HG02571 (cell line): ENCODE results near the gene FAM204A.

Experiments used
- ATAC-seq: cut with Tn5 transposase; IDR thresholded peaks from one replicate; pipeline ENCODE4 v1.9.1; 2021; ENCODE audit warnings: mild to moderate bottlenecking, moderate library complexity; ENCODE audit not compliant: unreplicated experiment

Gene FAM204A

DNA sequence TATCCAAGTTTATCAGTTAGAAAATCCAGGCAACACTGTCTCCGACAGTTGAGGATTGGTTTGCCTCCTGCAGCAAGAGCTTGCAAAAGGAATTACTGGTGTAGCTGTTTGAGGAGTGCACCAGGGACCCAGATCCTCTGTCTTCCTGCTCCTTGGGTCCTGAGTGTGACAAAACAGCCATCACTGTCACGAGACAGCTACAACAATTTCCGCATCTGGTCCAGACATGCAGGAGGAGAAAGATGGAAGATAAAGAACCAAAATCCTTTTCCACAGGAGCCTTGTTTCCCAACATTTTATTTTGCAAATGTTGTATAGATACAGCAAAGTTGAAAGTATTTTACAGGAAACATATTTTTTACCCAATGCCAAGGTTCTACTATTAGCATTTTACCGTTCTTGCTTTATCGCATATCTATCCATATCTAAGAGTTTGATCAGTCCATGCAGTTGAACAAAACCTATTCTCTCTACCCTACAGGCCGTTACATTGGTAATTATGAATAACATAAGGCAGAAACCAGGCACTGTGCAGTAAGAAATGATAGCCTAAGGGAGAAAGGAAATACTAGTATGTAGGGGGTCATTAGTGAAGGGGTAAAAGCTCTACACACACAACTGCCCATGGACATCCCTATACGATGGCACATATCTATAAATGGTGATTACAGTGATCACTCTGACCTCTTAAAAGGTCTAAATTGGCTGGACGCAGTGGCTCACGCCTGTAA is 54.9 kb downstream of the FAM204A start:
- ATAC-seq = no peak

DNA sequence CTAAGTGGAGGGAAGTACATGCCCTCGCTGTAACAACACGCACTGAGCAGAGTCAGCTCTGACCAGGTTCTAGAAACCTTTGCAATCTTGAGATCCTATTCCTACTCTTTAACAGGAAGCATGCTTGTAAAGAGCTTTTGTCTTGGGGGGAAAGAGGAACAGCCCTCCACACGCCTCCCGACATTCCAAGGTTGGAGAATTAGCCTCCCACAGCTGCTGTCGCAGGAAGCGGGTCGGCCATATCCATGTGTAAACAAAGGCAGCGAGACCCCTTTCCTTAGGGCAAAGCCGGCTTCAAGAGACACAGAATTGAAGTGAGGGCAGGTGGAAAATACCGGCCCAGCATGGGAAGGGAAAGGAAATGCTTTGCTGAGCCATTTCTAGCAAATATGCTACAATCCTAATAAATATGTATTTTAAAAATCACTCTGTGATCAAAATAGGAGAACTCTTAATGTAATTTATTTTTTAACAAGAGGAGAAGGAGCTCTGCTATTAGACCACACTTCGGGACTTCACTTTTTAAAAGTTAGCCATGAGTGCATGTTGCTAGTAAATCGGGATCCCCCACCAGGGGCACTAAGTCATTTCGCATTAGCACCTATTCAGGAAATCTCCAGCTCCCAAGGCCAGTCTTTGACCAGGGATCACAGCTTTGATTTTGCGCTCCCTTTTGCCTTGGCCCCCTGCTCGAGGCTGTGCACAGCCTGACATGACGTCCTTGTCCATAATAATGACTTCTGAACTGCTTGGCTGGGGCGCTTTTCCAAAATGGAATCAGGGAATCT is 55.9 kb downstream of the FAM204A start:
- ATAC-seq = no peak

DNA sequence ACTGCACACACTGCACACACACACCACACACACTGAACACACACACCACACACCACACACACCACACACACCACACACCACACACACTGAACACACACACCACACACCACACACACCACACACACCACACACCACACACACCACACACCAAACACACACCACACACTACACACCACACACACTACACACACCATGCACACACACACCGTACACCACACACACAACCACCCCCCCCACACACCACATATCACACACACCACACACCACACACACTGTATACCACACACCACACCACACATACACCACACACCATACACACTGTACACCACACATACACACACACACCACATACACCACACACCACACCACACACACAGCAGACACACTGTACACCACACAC is 59.5 kb downstream of the FAM204A start:
- no peak for ATAC-seq

DNA sequence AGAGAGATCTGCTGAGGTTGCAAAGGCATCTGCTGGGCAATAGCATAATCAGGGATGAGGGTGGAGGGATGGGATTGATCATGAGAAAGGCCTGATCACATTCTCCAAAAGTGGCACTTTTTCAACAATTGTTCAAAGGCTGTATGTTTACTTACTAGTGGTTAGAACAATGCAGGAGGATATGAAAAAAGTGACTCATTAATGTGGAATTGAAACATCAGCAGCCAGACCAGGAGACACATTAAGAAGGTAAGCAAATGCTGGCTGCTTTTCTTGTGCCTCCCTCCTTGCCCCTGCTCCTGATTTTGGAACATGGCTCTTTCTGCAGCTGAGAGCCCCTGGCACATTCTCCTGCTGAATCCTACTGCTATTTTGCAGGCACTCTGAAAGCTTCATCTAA is 63.5 kb downstream of the FAM204A start:
- no peak for ATAC-seq

DNA sequence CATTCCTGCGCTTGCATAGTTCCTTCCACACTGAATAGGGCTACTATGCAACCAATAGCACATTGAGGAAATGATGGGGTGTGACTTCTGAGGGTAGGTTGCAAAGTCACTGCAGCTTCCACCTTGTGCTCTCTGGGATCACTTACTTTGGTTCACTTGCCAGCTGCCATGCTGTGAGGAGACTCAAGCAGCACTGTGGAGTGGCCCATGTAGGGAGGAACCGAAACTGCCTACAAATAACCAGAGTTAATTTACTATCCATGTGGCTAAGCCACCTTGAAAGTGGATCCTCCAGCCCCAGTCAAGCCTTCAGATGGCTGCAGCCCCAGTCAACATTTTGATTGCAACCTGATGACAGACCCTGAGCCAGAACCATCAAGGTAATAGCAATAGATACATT is 64.3 kb downstream of the FAM204A start:
- ATAC-seq = no peak

DNA sequence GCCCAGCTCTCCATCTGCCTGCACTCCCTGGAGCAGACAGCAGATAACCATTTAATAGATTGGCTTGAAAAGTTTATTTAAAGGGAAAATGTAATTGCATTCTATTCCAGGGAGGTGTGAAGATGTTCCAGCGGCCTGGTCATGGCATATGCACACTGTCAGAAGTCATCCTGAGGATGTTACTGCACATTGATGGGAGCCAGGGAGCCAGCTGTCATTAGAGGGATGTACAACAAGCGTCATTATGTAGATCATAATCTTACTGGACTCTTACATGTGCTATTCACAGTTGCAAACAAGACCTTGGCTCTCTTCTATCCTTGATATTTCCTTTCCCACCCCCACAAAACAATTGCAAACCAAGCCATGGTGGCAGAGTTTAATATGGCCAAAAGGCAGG is 65.4 kb downstream of the FAM204A start:
- no peak for ATAC-seq

DNA sequence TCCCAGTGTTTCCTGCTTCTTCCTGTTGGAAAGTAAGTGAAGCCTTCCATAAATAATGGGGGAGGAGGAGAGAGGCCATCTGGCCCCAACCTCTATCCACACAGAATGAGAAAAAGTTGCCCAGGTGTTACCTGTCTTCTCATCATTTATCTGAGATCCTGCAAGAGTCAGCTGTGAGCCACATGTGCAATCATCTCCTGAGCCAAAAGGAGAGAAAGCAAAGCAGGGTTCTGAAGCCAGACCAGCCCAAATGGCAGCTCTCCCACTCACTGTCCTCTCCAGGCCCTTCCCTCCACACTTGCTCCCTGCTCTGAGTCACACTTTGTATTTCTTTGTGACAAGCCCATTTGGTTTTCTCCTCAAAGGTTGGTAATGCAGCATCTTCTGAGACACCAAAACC is 65.9 kb downstream of the FAM204A start:
- no peak for ATAC-seq

DNA sequence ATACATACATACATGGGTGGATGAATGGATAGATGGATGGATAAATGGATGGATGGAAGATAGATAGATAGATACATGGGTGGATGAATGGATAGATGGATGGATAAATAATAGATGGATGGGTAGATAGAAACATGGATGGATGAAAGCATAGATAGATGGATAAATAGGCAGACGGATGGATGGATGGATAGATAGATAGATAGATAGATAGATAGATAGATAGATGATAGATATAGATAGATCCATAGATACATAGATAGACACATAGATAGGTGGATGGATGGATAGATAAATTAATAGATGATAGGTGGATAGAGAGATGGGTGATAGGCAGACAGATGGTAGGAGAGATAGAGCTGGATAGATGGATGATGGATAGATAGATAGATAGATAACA is 68.5 kb downstream of the FAM204A start:
- no peak for ATAC-seq

DNA sequence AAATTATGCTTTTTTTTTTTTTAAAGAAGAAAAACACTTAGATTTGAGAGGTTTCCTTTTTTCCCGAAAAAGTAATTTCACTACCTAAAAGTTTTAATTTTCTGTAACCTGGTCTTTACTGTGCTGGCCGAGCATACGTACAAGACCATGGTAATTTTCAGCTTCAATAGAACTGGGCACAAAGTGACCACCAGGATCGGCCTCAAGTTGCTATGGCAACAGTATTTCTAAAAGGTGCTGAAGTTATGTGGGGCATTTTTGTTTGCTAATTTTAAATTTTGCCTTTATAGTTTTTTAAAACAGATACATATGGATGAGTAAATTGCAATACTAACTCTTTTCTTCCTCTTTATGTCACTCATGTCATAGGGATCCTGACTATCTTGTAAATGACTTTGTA is 69.4 kb downstream of the FAM204A start:
- no peak for ATAC-seq

DNA sequence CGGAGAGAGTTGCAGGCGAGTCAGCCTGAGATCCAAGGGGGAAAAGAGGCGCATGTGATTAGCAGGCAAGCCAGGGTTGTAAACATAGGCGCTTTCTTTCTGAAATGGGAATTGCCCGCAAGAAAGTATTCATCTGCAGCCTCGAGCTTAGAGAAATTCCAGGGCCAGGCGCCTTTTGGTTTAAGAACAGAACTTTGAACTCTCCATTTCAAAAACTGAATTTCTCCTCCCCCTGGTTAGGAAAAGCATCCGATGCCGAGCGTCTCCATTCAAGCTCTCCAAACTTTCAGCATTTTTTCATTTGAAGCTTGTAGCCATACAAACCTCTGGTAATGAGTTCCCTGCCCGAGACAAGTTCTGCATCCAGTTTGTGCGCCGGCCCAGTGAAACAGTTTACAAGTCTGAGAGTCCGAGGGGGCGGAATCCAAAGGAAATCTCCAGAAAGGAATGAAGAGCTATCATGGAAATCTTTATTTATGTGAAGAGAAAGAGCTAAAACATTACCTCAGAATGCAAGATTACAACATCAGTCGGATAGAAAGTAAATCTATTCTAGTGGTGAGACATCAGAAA is 69.9 kb downstream of the FAM204A start:
- ATAC-seq = no peak

DNA sequence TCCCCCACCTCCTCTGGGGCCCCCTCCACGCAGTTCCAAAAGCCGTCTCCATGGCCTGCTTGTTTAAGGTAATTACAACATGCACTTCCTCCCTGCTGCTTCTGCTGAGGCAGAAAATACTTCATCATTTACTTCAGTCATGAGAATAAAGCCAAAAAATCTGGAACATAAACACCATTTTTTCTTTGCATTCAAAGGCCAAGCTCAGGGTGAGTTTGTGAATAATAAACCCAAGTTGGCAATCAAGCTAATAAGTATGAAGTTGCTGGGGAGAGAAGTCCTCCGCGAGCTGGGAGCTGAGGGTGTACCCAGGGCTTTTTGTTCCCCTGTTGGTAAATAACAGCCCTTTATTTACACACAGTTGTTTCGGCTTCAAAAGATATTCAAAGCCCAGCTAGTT is 70.5 kb downstream of the FAM204A start:
- ATAC-seq = no peak

DNA sequence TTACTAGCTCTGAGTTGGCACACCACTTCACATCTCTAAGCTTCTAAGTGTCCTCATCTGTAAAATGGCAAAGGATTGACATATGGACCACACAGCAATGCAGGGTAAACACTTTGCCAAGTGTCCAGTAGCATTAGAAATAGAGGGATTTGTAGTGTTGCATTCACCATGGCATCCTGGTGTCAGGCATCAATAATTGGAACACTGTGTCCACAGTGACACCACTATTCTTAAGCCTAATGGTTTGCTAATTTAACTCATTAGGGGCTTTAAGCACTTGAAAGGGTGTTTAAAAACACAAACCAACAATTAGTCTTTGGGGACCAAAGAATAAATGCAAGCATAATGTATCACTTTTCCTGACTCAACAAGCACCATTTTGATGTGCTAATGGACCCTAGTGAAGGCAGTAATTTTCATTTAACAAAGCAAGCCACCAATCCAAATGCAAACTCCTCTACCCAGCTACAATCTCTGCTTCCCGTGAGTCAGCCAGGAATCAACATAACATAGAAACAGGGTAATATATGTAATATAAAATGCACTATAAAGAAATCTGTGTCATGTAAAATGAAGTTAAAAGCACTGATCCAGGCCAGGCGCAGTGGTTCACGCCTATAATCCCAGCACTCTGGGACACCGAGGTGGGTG is 75.9 kb downstream of the FAM204A start:
- no peak for ATAC-seq

DNA sequence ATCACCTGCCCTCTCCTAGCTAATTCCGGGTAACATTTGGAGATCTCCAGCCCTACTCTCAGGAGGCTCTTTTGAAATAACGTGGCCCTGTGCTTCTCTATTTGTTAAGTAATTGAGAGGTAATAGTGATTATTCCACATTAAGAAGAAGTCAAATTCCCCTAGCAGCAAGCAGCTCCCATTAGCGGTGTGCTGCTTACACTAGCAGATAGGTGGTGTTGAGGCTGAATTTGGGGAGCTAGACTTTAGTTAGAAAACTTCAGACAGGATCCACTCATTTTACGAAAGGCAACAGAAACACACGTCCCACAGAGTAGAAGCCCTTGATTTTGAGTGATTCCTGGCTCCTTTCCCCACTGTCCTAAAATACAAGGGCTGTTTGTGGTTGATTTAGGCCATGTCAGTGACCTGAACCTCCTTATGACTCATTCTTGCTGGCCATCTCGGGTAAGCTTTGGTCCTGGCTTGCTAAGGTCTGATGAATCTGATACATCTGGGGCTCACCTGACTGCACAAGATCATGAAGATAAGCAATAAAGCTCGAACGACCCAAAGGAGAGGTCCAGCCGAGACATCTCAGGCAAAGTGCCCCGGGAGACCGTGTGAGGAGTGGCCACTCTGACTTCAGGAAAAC is 77.2 kb downstream of the FAM204A start:
- ATAC-seq = no peak

DNA sequence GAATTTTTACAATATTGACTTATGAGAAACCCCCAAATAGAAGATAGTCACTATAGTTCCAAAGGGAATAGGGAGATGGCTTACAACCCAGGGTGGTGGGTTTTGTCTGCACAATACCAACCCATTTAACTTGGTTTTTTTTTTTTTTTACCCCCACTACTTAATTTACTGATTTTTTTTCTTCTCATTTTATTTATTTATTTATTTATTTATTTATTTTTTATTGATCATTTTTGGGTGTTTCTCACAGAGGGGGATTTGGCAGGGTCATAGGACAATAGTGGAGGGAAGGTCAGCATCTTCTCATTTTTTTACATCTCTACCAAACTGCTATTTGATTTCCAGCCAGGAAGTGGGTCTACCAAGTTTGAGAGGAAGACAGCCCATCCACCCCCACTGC is 77.9 kb downstream of the FAM204A start:
- no peak for ATAC-seq

DNA sequence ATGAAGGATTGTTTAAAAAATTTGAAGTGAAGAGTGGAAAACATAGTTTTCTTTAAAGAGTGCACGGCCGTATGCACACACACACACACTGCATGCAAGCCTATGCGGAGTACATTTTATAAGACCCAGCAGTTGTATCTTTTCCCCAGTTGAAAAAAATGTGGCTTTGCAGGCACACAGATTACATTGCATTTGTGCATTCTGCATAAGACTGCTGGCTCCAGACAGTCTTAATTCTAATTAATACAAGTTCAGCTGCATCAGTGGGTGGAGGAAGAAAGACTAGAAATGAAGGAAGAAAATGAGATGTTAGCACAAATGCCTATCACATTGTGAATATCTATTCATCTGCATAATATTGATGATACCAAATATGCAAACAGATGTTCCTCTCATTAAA is 79.6 kb downstream of the FAM204A start:
- no peak for ATAC-seq

DNA sequence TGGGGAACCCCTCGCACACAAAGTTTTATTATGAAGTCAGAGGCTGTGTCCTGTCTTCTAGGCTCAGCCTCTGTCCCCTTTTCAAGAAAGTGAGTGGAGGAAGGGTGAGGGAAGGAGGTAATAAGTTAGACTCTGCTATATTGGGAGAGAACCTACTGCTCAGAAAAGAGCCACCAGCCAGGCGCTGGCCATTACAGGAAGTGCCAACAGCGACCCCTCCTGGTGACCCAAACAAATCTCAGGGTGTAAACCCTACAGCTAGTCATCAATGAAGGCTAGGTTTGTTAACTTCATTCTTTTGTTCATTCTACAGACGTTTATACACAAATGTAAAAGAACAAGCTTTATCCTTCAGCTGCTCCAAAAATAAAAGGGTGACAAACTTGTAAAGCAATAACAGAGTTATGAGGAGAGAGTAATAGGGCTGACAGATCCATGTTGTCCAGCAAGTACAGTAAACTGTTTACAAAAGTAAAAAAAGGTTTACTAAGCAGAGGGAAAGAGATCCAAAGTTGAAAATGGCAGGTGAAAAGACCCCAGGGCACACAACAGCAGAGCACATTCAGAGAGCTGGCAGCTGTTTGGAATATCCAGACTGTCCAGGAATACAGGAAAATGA is 82.7 kb downstream of the FAM204A start:
- ATAC-seq = no peak

DNA sequence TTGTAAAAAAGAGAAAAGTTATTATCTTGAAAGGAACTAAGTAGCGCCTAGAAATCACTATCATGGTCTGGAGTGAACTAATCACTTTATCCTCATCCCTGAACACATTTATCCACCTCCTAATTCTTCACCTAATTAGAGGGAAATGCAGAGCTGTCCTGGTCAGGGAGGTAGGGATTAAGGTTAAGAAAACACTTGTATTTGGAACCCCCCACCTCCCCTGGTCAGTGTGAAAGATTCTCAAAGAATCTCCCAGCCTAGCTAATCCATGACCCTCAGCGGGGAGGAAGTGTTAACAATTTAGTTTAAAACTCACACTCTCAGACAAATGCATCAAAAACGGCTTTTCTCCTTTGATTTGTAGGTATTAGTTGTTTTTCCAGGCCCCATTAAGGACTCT is 83.8 kb downstream of the FAM204A start:
- no peak for ATAC-seq

DNA sequence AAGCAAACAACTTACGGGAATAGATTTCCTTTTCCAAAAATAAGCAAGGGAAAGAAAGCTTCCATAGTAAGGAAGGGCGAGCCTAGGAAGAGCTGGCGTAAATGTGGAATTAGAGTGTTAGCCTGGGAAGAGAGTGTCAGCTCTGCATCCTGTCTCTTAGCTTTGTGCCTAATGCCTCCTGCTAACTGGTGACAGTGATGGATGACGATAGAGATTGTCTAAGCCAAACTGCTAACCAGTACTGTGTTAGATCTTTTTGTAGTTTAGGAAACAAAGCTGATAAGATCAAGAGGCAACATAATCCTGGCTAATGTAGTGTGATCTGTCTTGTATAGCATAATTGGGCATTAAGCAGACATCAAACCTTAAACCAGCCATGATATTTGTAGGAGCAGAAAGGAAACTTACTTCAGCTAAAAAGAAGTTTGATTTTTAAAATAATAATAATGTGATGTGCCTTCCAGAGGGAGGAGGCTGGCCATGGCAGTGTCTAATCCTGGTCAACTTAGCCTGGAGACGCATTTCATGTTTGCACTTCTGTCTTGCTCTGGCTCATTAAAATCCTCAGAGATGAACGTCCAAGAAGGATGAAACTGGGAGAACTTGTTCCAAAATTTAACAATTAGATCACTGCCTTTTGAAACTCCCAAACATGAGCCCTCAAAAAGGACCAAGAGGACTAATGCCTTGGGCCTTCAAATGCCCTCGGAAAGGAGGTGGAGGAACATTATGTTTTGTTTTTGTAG is 85.1 kb downstream of the FAM204A start:
- ATAC-seq = no peak

DNA sequence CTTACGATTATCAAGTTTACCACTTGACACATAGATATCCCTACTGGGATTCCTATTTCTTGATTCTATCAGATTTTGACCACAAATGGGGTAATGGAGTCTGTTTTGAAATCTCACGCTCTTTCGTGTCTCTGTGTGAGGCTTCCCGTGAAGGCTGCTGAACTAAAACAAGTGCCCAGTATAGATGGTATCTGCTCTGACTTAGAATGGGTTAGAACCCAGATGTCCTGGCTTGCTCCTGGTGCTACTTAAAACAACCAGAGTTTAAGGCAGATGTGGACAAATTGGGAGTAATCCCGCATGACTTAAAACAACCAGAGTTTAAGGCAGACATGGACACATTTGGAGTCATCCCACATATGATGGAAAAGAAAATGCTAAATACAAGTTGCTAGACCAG is 85.9 kb downstream of the FAM204A start:
- ATAC-seq = no peak

DNA sequence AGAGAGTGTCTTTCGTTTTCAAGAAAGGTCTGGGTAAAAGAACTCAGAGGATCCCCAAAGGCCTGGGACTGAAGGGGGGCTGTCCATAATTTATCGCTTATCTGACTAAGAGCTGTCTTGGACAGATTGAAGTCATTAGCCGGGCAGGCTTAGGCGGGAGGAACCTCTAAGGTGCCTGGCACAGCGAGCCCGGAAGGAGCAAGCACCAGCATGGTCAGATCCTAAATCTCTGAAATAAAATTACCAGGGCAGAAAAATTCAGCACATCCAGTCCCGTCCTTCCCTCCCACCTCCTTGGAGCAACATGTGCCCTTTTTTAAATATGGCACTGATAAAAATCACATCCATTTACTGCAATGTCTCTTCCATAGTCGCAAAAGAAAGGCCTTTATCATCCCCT is 86.8 kb downstream of the FAM204A start:
- ATAC-seq = no peak
